ENCODE measurements around the gene UBE2F.
"Not testable (repeated sequence)": the region's sequence is repeated elsewhere in the genome, so short reads cannot be mapped to it uniquely, and the experiment has no call there.

UBE2F gene

GRCh38 chr2:237944302-237944701 lies 22.5 kb upstream of the UBE2F start:
- Histone ChIP-seq H3K27me3 (ENCODE audit: insufficient read depth, poor library complexity, severe bottlenecking) (no peaks in the 10 kb centered on the region), H3K27ac (replicated peaks) (no peak overlapping the region), H3K4me3 (replicated peaks; ENCODE audit: insufficient read depth, low read length) (no peak overlapping the region)
- TF ChIP-seq POLR2AphosphoS5 (IDR thresholded peaks at IDR 0.05; ENCODE audit: low read depth) = no peak
- no peak for TF ChIP-seq CTCF (IDR thresholded peaks at IDR 0.05; ENCODE audit: insufficient read depth, low read length)
- no peak for TF ChIP-seq SPI1 (IDR thresholded peaks at IDR 0.05; ENCODE audit: borderline replicate concordance, low read depth)
- DNase-seq (ENCODE audit: low read depth in 1 of 2, low spot score in 1 of 2) = no peak

- H3K27ac ChIP-seq (replicated peaks) = no peak overlapping the region
- H3K4me3 ChIP-seq (replicated peaks; ENCODE audit: insufficient read depth, low read length) = no peak overlapping the region
- no peaks in the 10 kb centered on the region for H3K27me3 ChIP-seq (ENCODE audit: insufficient read depth, poor library complexity, severe bottlenecking)
- DNase-seq (ENCODE audit: low read depth in 1 of 2, low spot score in 1 of 2) = no peak
- TF ChIP-seq CTCF (IDR thresholded peaks at IDR 0.05; ENCODE audit: insufficient read depth, low read length) = no peak
- TF ChIP-seq SPI1 (IDR thresholded peaks at IDR 0.05; ENCODE audit: borderline replicate concordance, low read depth) = no peak
- TF ChIP-seq POLR2AphosphoS5 (IDR thresholded peaks at IDR 0.05; ENCODE audit: low read depth) = no peak
- TF ChIP-seq GABPA (IDR thresholded peaks at IDR 0.05; ENCODE audit: low read depth) = no peak
- TF ChIP-seq REST (IDR thresholded peaks at IDR 0.05; ENCODE audit: insufficient replicate concordance, low read depth) = no peak
Measured at GRCh38 chr2:237946423-237946822, 20.4 kb upstream of the UBE2F start.

- not testable (repeated sequence) for H3K4me3 ChIP-seq (replicated peaks; ENCODE audit: insufficient read depth, low read length); H3K27ac ChIP-seq (replicated peaks); DNase-seq (ENCODE audit: low read depth in 1 of 2, low spot score in 1 of 2); H3K27me3 ChIP-seq (ENCODE audit: insufficient read depth, poor library complexity, severe bottlenecking)
Measured at GRCh38 chr2:237951354-237951753, 15.5 kb upstream of the UBE2F start.

- no peak for DNase-seq (ENCODE audit: low read depth in 1 of 2, low spot score in 1 of 2)
- Histone ChIP-seq H3K27me3 (ENCODE audit: insufficient read depth, poor library complexity, severe bottlenecking) (peaks cover 3% of the 10 kb centered on the region), H3K27ac (replicated peaks) (no peak overlapping the region), H3K4me3 (replicated peaks; ENCODE audit: insufficient read depth, low read length) (no peak overlapping the region)
- TF ChIP-seq REST (IDR thresholded peaks at IDR 0.05; ENCODE audit: insufficient replicate concordance, low read depth) = no peak
- TF ChIP-seq CTCF (IDR thresholded peaks at IDR 0.05; ENCODE audit: insufficient read depth, low read length) = no peak
- no peak for TF ChIP-seq POLR2AphosphoS5 (IDR thresholded peaks at IDR 0.05; ENCODE audit: low read depth)
- TF ChIP-seq GABPA (IDR thresholded peaks at IDR 0.05; ENCODE audit: low read depth) = no peak
- no peak for TF ChIP-seq SPI1 (IDR thresholded peaks at IDR 0.05; ENCODE audit: borderline replicate concordance, low read depth)
Measured at GRCh38 chr2:237951878-237952277, 14.9 kb upstream of the UBE2F start.

Measured in HL-60 (cell line).